GM12878 (cell line): Measurements from ENCODE around the gene STXBP1.

Experiments used
- CHD2 ChIP-seq: IDR thresholded peaks from 2 replicates; pipeline ENCODE4 v1.6.1; 2011; ENCODE audit warnings: low read depth, low read length, improper control_type of control experiment, borderline replicate concordance
- CTCF ChIP-seq, 3 experiments: IDR thresholded peaks in 2 of 3; conservative IDR thresholded peaks in 1 of 3; 2 replicates each; pipeline ENCODE4 v1.5.1; 2011; ENCODE audit warnings: low read depth in 3 of 3, low read length in 3 of 3, mild to moderate bottlenecking in 3 of 3, control low read depth in 2 of 3, moderate library complexity in 2 of 3, inconsistent platforms in 1 of 3, mixed read lengths in 1 of 3; ENCODE audit not compliant: control insufficient read depth in 2 of 3, insufficient read depth in 1 of 3; ENCODE audit errors: extremely low read depth in 1 of 3
- E2F4 ChIP-seq: IDR thresholded peaks from 2 replicates; pipeline ENCODE4 v1.6.1; 2012; ENCODE audit warnings: low read depth, low read length, improper control_type of control experiment
- JUND ChIP-seq: IDR thresholded peaks from 2 replicates; pipeline ENCODE4 v1.6.1; 2012; ENCODE audit warnings: low read depth, mild to moderate bottlenecking, low read length, improper control_type of control experiment, moderate library complexity
- PAX5 ChIP-seq: IDR thresholded peaks from 2 replicates; pipeline ENCODE4 v1.6.1; 2011; ENCODE audit warnings: low read depth, low read length, borderline replicate concordance
- POLR2A ChIP-seq: IDR thresholded peaks from 2 replicates; pipeline ENCODE4 v1.6.1; 2011; ENCODE audit warnings: low read depth, mild to moderate bottlenecking, low read length
- SMC3 ChIP-seq: IDR thresholded peaks from 2 replicates; pipeline ENCODE4 v1.6.1; 2011; ENCODE audit warnings: low read length, improper control_type of control experiment, borderline replicate concordance
- TCF12 ChIP-seq: IDR thresholded peaks from 2 replicates; pipeline ENCODE4 v1.6.1; 2011; ENCODE audit warnings: low read depth, mild to moderate bottlenecking, low read length
- USF2 ChIP-seq: IDR thresholded peaks from 2 replicates; pipeline ENCODE4 v1.6.1; 2011; ENCODE audit warnings: low read depth, low read length, improper control_type of control experiment, borderline replicate concordance
- YY1 ChIP-seq: IDR thresholded peaks from 2 replicates; pipeline ENCODE4 v1.6.1; 2011; ENCODE audit warnings: low read depth, mild to moderate bottlenecking, low read length

GRCh38 chr9:127683723-127684122 is 71.6 kb downstream of the STXBP1 start:
- TF ChIP-seq CTCF (IDR thresholded peaks at IDR 0.05 in 2 of 3, conservative IDR thresholded peaks at IDR 0.05 in 1 of 3; ENCODE audit: control insufficient read depth in 2 of 3, extremely low read depth in 1 of 3, insufficient read depth in 1 of 3, low read depth in 3 of 3, low read length in 3 of 3) (no peak), TCF12 (no peak), YY1 (no peak), POLR2A (no peak), E2F4 (no peak), PAX5 (no peak), SMC3 (no peak), JUND (no peak), CHD2 (no peak), USF2 (no peak)
